WTC11 (cell line): Measurements from ENCODE around the gene PTPA. TPM values are rescaled to one million over a fixed set of nuclear protein-coding genes. Genes with fewer than 3 reads are reported as not detected.

Experiments used
- ATAC-seq: fragments of 200-7000 bp; cut with Tn5 transposase; 2 replicates; pipeline ENCODE4 v1.10.0; 2021; ENCODE audit warnings: mild to moderate bottlenecking, moderate library complexity
- CTCF ChIA-PET: fragments of 300-600 bp; sonication (Branson Sonifier 250); formaldehyde crosslinking; loops from one replicate; lab custom pipeline; 2021; ENCODE audit warnings: antibody characterized with exemption; lab: Charles Lee
- POLR2A ChIA-PET: fragments of 350-600 bp; sonication (Branson Sonifier 250); formaldehyde crosslinking; loops from one replicate; lab custom pipeline; 2021; ENCODE audit warnings: antibody characterized with exemption; lab: Charles Lee
- DNase-seq: peaks from one replicate; pipeline ENCODE4 v3.0.0; 2021; ENCODE audit warnings: low spot score
- H3K27ac Mint-ChIP-seq: 2 replicates; pipeline ENCODE4 v1.8.0; 2021; ENCODE audit warnings: mixed read lengths
- H3K27me3 Mint-ChIP-seq: 2 replicates; pipeline ENCODE4 v1.8.0; 2021; ENCODE audit warnings: low read depth, mild to moderate bottlenecking, moderate library complexity, mixed read lengths
- H3K36me3 Mint-ChIP-seq: 2 replicates; pipeline ENCODE4 v1.8.0; 2021; ENCODE audit warnings: mixed read lengths
- H3K4me1 Mint-ChIP-seq: 2 replicates; pipeline ENCODE4 v1.8.0; 2022; ENCODE audit warnings: mixed read lengths
- H3K4me3 Mint-ChIP-seq: 2 replicates; pipeline ENCODE4 v1.8.0; 2021; ENCODE audit warnings: mild to moderate bottlenecking, moderate library complexity, mixed read lengths
- H3K9me3 Mint-ChIP-seq: 2 replicates; pipeline ENCODE4 v1.8.0; 2021; ENCODE audit warnings: mixed read lengths
- AR ChIP-seq: fragments of 250-450 bp; sonication (Bioruptor Pico); IDR thresholded peaks from 2 replicates; pipeline ENCODE4 v1.9.0; 2021; ENCODE audit warnings: mild to moderate bottlenecking
- ATF2 ChIP-seq: sonication (generic); formaldehyde crosslinking; IDR thresholded peaks from 2 replicates; pipeline ENCODE4 v1.8.1; 2022; ENCODE audit warnings: low read depth, missing genetic modification reagents, borderline replicate concordance
- CDX4 ChIP-seq: fragments of 250-450 bp; sonication (Bioruptor Pico); IDR thresholded peaks from 2 replicates; pipeline ENCODE4 v1.9.0; 2021; ENCODE audit warnings: moderate library complexity, mild to moderate bottlenecking, inconsistent platforms, borderline replicate concordance
- E2F4 ChIP-seq: sonication (generic); formaldehyde crosslinking; IDR thresholded peaks from 2 replicates; pipeline ENCODE4 v1.8.1; 2022; ENCODE audit warnings: low read depth, mild to moderate bottlenecking, moderate library complexity, missing genetic modification reagents, borderline replicate concordance
- HMGA2 ChIP-seq: fragments of 250-450 bp; sonication (Bioruptor Pico); IDR thresholded peaks from 2 replicates; pipeline ENCODE4 v1.4.0; 2021; ENCODE audit warnings: mild to moderate bottlenecking, moderate library complexity
- IRF1 ChIP-seq: sonication (generic); formaldehyde crosslinking; IDR thresholded peaks from 2 replicates; pipeline ENCODE4 v1.8.0; 2023; ENCODE audit warnings: missing genetic modification reagents
- KAT7 ChIP-seq: sonication (generic); formaldehyde crosslinking; IDR thresholded peaks from 2 replicates; pipeline ENCODE4 v1.8.1; 2023; ENCODE audit warnings: missing genetic modification reagents, mild to moderate bottlenecking, borderline replicate concordance
- NFYB ChIP-seq: sonication (generic); formaldehyde crosslinking; conservative IDR thresholded peaks from 2 replicates; pipeline ENCODE4 v1.8.0; 2022; ENCODE audit warnings: low read depth, missing genetic modification reagents
- NR1H2 ChIP-seq: sonication (generic); formaldehyde crosslinking; IDR thresholded peaks from 2 replicates; pipeline ENCODE4 v1.9.0; 2021; ENCODE audit warnings: mild to moderate bottlenecking, moderate library complexity, missing genetic modification reagents
- NR2C2 ChIP-seq: sonication (generic); formaldehyde crosslinking; IDR thresholded peaks from 2 replicates; pipeline ENCODE4 v1.8.0; 2022; ENCODE audit warnings: mild to moderate bottlenecking, missing genetic modification reagents
- OVOL2 ChIP-seq: fragments of 250-450 bp; sonication (Bioruptor Pico); IDR thresholded peaks from 2 replicates; pipeline ENCODE4 v1.9.0; 2021; ENCODE audit warnings: mild to moderate bottlenecking, borderline replicate concordance
- RELA ChIP-seq: sonication (generic); formaldehyde crosslinking; IDR thresholded peaks from 2 replicates; pipeline ENCODE4 v1.8.1; 2022; ENCODE audit warnings: missing genetic modification reagents, mild to moderate bottlenecking, borderline replicate concordance
- TEAD4 ChIP-seq: sonication (generic); formaldehyde crosslinking; IDR thresholded peaks from 2 replicates; pipeline ENCODE4 v1.8.0; 2022; ENCODE audit warnings: mild to moderate bottlenecking, missing genetic modification reagents
- USF1 ChIP-seq: sonication (generic); formaldehyde crosslinking; IDR thresholded peaks from 2 replicates; pipeline ENCODE4 v1.8.0; 2022; ENCODE audit warnings: mild to moderate bottlenecking, missing genetic modification reagents
- ZNF121 ChIP-seq: sonication (generic); formaldehyde crosslinking; IDR thresholded peaks from 2 replicates; pipeline ENCODE4 v1.8.0; 2023; ENCODE audit warnings: missing genetic modification reagents
- ZNF138 ChIP-seq: sonication (generic); formaldehyde crosslinking; conservative IDR thresholded peaks from 2 replicates; pipeline ENCODE4 v1.8.1; 2022; ENCODE audit warnings: mild to moderate bottlenecking, moderate library complexity, missing genetic modification reagents
- ZNF512 ChIP-seq: sonication (generic); formaldehyde crosslinking; IDR thresholded peaks from 2 replicates; pipeline ENCODE4 v1.8.1; 2022; ENCODE audit warnings: missing genetic modification reagents, borderline replicate concordance
- ZNF671 ChIP-seq: fragments of 250-450 bp; sonication (Bioruptor Pico); IDR thresholded peaks from 2 replicates; pipeline ENCODE4 v1.8.0; 2021; ENCODE audit warnings: mild to moderate bottlenecking
- total RNA-seq: library from RNA; stranded (reverse); gene quantifications from 3 replicates; pipeline ENCODE4 v1.2.3, GENCODE V29; 2021

Gene PTPA
- total RNA-seq, 1 experiment from 2014 or later, result 186 TPM

- Mint-ChIP-seq H3K4me1 (no peaks in the 10 kb centered on the region), H3K4me3 (no peak overlapping the region), H3K27me3 (no peaks in the 10 kb centered on the region), H3K36me3 (peaks cover 20% of the 10 kb centered on the region; the same call in 1 of the 2 replicates), H3K9me3 (no peaks in the 10 kb centered on the region), H3K27ac (no peak overlapping the region)
- CTCF ChIA-PET, result interaction anchor here (0.6 kb wide), 1 partner anchor 61 kb away, joined by 3 read pairs; the partner anchor contains the start of gene SH3GLB2
- no peak for TF ChIP-seq ZNF121 (CRISPR knock-in tag)
- no peak for TF ChIP-seq KAT7 (CRISPR knock-in tag)
- no peak for TF ChIP-seq CDX4 (CRISPR knock-in tag)
- no peak for TF ChIP-seq AR
- no peak for TF ChIP-seq ZNF512 (CRISPR knock-in tag)
- no peak for TF ChIP-seq NFYB (CRISPR knock-in tag)
- TF ChIP-seq NR1H2 (CRISPR knock-in tag), result no peak
- no peak for TF ChIP-seq NR2C2
- no peak for TF ChIP-seq TEAD4 (CRISPR knock-in tag)
- no peak for TF ChIP-seq IRF1
- TF ChIP-seq ATF2 (CRISPR knock-in tag), result no peak
- TF ChIP-seq USF1, result no peak
- TF ChIP-seq OVOL2 (CRISPR knock-in tag), result no peak
- TF ChIP-seq ZNF671, result no peak
- no peak for TF ChIP-seq HMGA2 (CRISPR knock-in tag)
- TF ChIP-seq ZNF138 (CRISPR knock-in tag), result no peak
- no peak for TF ChIP-seq RELA (CRISPR knock-in tag)
- no peak for TF ChIP-seq E2F4
- ATAC-seq (no peak), DNase-seq (no peak)
- POLR2A ChIA-PET, result no interaction called here
Observed at GRCh38 chr9:129089246-129089645, 22.0 kb upstream of the PTPA start.
